Right lobe of liver (tissue), 4 donors: Measurements from ENCODE around the gene MYL3.

ENCODE experiments used
- POLR2A ChIP-seq: fragments of 450-650 bp; IDR thresholded peaks from one replicate; pipeline ENCODE4 v1.6.1; 2017; ENCODE audit warnings: antibody characterized with exemption, mild to moderate bottlenecking
- TF ChIP-seq, protein P1 (sequence below), 4 donors: fragments of 200-600 bp in 3 of 4; fragments of 450-650 bp in 1 of 4; IDR thresholded peaks; one replicate each; pipeline versions ENCODE4 v1.5.1 to v1.8.0; 2016 to 2022; ENCODE audit warnings: antibody characterized with exemption in 4 of 4, mild to moderate bottlenecking in 2 of 4
- donor health status: DM: no; HTN: no; CAD: no.
- donor health status: DM: no; HTN: no; CAD: no.
- donor health status: DM: no; HTN: yes; CAD: no.

DNA sequence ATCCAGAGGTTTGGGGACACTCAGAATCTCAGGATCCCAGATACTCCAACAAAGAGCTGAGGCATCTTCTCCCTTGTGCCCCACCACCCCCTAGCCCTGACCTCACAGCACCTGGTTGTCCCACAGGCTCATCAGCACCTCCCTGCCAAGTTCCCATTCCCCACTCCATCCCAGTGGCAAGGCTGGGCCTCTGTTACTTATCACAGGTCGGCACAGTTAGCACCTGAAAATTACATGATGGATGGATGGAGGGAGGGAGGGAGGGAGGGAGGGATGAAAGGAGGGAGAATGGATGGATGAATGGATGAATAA lies 12.8 kb downstream of the MYL3 start:
- TF ChIP-seq, protein P1, sequence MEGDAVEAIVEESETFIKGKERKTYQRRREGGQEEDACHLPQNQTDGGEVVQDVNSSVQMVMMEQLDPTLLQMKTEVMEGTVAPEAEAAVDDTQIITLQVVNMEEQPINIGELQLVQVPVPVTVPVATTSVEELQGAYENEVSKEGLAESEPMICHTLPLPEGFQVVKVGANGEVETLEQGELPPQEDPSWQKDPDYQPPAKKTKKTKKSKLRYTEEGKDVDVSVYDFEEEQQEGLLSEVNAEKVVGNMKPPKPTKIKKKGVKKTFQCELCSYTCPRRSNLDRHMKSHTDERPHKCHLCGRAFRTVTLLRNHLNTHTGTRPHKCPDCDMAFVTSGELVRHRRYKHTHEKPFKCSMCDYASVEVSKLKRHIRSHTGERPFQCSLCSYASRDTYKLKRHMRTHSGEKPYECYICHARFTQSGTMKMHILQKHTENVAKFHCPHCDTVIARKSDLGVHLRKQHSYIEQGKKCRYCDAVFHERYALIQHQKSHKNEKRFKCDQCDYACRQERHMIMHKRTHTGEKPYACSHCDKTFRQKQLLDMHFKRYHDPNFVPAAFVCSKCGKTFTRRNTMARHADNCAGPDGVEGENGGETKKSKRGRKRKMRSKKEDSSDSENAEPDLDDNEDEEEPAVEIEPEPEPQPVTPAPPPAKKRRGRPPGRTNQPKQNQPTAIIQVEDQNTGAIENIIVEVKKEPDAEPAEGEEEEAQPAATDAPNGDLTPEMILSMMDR (IDR thresholded peaks at IDR 0.05) = no peak
- no peak for TF ChIP-seq POLR2A
